Activated T-helper 9 cell treated with anti-CD3 and anti-CD28 coated beads, Interleukin-2, amount 50 U/mL, for 16 hours (primary cell): ENCODE data around the gene RNF40.
"Not testable (repeated sequence)": the region's sequence is repeated elsewhere in the genome, so short reads cannot be mapped to it uniquely, and the experiment has no call there.

Source experiments
- DNase-seq: peaks from one replicate; pipeline ENCODE4 v3.0.0-alpha.2; 2020; ENCODE audit warnings: low read depth

Gene RNF40

DNA sequence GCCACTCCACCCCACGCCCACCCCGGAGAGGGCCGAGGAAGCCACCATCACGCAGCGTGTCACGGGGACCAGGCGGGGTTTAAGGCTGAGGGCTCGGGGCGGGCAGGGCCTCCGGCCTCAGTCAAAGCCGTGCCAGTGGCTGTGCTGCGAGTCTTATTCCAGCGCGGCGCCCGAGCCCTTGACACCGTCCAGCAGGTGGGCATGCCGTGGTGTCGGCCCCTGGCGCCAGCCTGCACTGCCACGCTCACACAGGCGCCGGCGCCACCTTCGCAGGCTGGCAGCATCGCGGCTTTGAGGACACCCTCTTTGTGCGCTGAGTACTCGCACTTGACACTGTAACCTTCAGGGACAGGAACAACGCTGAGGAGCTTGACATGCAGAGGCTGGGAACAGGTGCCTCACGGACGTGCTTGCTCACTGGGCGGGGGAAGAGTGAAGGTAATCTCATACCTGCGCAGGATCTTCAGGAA lies 58.9 kb downstream of the RNF40 start:
- DNase-seq = no peak

DNA sequence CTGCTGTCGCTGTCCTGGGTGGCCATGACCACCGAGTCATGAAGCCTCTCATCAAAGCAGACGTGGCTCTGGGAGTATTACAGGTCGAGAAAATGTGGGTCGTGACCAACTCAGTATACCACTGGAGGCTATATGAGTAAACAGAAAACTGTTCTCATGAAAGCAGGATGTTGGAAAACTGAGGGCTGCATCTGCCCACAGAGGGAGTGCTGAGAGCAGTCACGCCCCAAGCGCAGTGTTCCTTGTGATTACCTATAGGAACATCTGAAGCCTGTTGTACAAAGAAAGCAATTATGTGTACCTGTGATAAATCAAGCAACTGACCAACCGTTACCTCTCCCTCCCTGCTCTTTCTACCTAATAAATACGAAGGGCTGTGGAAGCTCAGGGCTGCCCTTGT lies 59.3 kb downstream of the RNF40 start:
- DNase-seq = not testable (repeated sequence)

DNA sequence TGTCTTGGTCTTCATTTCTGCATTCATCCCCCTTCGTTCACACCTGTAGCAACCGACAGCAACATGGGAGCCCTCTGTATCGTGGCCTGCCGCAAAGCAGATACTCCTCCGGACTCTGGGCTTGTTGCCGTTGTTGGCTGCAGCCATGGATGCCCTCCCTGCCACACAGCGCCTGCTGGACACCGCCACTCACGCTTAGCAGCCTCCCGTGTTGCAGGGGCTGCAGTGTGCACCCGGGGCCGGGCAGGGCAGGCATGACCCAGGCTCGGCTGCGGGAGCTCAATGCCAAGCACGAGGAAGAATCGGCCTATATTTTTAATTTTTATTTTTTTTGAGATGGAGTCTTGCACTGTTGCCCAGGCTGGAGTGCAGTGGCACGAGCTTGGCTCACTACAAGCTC lies 59.8 kb downstream of the RNF40 start:
- DNase-seq = no peak
